Astrocyte of the cerebellum (primary cell): ENCODE results near the gene CTNNA1.

ENCODE experiments used
- DNase-seq: peaks from one replicate; pipeline ENCODE4 v3.0.0-alpha.2; 2011; ENCODE audit warnings: low read depth
- H3K4me3 ChIP-seq: 2 replicates; pipeline ENCODE4 v1.5.1; 2011; ENCODE audit warnings: mild to moderate bottlenecking, low read depth, low read length, moderate library complexity
- in situ Hi-C: cut with HindIII; loops from 2 replicates; pipeline ENCODE4 v1.10.0; 2017; ENCODE audit warnings: low sequenced_read_pairs
- TF ChIP-seq, protein P1 (sequence below): IDR thresholded peaks from 2 replicates; pipeline ENCODE4 v1.5.1; 2012; ENCODE audit warnings: low read length, low read depth, moderate library complexity, mild to moderate bottlenecking; ENCODE audit errors: missing control alignments

The CTNNA1 gene

DNA sequence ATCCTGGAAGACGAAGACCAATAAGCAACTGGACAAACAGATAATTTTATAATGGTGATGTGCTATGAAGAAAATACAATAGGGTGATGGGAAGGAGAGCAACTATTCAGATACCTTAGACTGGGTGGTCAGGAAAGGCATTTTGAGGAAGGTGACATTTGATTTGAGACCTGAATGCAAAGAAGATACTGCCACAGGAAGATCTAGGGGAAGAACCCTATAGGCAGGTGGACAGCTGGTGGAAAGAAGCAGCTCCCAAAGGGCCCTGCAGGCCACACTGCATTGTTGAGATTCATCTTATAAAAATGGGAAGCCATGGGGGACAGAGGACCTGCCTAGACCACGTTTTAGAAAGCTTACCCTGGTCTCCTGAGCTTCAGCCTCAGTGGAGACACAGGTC, 19.7 kb upstream of the CTNNA1 start:
- in situ Hi-C loops, result no loop called here
- no peak for DNase-seq
- H3K4me3 ChIP-seq, result no peak overlapping the region
- TF ChIP-seq, protein P1, sequence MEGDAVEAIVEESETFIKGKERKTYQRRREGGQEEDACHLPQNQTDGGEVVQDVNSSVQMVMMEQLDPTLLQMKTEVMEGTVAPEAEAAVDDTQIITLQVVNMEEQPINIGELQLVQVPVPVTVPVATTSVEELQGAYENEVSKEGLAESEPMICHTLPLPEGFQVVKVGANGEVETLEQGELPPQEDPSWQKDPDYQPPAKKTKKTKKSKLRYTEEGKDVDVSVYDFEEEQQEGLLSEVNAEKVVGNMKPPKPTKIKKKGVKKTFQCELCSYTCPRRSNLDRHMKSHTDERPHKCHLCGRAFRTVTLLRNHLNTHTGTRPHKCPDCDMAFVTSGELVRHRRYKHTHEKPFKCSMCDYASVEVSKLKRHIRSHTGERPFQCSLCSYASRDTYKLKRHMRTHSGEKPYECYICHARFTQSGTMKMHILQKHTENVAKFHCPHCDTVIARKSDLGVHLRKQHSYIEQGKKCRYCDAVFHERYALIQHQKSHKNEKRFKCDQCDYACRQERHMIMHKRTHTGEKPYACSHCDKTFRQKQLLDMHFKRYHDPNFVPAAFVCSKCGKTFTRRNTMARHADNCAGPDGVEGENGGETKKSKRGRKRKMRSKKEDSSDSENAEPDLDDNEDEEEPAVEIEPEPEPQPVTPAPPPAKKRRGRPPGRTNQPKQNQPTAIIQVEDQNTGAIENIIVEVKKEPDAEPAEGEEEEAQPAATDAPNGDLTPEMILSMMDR, result no peak

DNA sequence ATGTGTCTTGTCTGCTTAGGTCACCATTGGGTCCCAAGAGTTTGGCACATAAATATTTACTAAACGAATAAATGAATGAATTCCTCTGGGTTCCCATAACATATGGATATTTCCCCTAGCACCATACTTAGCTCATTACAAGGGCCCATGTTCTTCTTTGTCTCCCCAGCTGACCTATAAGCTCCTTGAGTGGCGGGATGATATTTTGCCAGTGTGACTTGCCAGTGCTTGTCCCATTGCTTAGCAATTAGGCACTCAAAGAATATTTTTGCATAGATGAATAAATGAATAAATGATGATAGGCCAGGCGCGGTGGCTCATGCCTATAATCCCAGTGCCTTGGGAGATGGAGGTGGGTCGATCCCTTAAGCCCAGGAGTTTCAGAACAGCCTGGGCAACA, 16.9 kb upstream of the CTNNA1 start:
- DNase-seq, result no peak
- TF ChIP-seq, protein P1, result no peak
- H3K4me3 ChIP-seq, result no peak overlapping the region
- in situ Hi-C loops, result no loop called here

DNA sequence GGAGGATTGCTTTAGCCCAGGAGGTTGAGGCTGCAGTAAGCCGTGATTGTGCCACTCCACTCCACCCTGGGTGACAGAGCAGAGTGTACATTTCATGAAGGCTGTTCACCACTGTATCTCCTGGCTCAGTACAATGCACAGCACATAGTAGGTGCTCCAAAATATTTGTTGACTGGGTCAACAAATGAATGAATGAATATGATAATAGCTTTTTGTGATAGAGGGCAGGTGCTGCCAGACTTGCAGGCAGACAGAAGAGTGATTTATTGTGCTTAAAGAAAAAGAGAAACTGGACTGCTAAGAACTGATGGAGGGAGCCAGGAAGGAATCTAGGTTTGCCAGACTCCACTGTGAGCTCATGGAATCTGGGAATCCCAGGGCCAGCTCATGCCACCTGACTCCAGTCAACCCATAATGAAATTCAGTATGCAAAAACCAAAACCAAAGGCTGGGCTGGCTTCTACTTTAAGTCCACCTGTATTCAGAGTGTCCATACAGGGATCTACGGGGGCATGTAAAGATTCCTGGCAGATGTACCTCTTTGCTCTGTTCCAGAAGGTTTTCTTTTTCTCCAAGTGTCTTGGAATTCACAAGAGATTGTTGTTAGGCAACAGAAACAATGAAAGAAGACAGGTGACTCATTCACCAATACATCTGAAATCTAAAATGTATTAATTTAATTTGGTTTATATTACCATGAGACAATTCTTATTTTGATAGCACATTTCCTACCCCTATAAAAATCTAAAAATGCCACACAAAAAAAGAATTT, 15.5 kb upstream of the CTNNA1 start:
- DNase-seq, result no peak
- TF ChIP-seq, protein P1, result no peak
- in situ Hi-C loops, result no loop called here
- H3K4me3 ChIP-seq, result no peak overlapping the region

DNA sequence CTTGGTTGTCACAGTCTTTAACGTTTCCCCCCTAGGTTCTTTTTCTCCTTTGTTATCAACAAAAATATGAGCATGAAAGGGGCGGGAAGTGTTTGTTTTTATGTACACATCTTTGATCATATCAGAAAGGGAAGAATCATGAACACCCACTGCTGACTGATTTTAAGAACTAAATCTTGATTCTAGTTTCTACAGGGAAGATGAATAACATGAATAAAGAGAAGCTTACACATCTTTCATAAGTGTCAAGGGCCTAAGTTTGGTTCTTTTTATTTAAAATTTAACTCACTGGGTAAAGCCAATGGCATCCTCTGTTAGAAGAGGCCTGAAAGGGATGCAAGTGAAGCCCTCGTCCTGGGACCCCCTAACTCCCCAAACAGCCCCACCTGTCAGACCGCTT, 14.8 kb upstream of the CTNNA1 start:
- in situ Hi-C loops, result no loop called here
- DNase-seq, result no peak
- no peak overlapping the region for H3K4me3 ChIP-seq
- TF ChIP-seq, protein P1, result no peak

DNA sequence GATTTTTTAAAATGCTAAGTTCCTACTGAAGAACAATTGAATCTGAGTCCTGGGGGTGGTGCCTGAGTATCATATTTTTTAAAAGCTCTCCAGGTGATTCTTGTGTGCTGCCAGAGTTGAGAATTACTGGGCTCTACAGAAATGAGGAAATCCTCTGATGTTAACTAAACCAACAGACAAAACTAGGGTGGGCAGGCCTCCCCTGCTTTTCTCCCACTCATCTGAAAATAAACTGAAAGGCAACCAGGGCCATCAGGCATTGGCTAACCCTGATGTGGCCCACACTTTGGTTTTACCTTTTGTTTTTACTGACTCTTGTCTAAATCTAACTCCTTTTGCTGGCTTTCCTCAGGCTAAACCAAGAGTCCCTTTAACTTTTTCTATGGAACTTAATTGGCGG, 13.3 kb upstream of the CTNNA1 start:
- TF ChIP-seq, protein P1, result no peak
- in situ Hi-C loops, result no loop called here
- H3K4me3 ChIP-seq, result no peak overlapping the region
- no peak for DNase-seq

DNA sequence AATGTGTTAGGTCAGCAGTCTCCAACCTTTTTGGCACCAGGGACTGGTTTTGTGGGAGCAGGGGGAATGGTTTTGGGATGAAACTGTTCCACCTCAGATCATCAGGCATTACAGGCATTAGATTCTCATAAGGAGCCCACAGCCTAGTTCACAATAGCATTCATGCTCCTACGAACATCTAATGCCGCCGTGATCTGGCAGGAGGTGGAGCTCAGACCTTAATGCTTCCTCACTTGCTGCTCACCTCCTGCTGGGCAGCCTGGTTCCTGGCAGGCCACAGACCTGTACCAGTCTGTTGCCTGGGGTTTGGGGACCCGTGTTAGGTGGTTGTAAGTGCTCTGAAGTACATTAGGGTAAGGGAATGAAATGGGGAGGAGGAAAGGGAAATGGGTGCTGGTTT, 9.7 kb upstream of the CTNNA1 start:
- H3K4me3 ChIP-seq, result no peak overlapping the region
- TF ChIP-seq, protein P1, result no peak
- DNase-seq, result no peak
- in situ Hi-C loops, result no loop called here

DNA sequence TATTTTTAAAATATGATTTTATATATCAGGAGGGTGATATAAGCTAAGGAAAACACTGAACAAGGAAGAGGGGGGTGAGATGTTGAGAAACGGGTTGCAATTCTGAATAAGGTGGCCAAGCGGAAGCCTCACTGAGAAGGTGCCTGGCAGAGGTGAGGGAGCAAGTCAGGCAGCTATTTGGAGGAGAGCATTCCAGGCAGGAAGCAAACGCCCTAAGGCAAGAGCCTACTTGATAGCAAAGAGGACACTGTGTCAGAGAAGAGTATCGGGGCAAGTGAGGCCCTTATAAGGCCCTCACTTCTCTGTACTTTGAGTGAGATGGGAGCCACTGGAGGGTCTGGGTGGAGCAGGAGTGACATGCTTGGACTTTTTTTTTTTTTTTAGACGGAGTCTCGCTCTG, 8.0 kb upstream of the CTNNA1 start:
- no peak overlapping the region for H3K4me3 ChIP-seq
- in situ Hi-C loops, result no loop called here
- DNase-seq, result no peak
- TF ChIP-seq, protein P1, result no peak
